22Rv1 (cell line): Measurements from ENCODE around the gene TRMT1.

Experiments used
- H3K27ac ChIP-seq: fragments of 450-650 bp; 2 replicates; pipeline ENCODE4 v1.5.1; 2017
- ZFX ChIP-seq: fragments of 450-650 bp; IDR thresholded peaks from 2 replicates; pipeline ENCODE4 v1.6.1; 2017; ENCODE audit warnings: antibody characterized with exemption, borderline replicate concordance
- TF ChIP-seq, protein P1 (sequence below): fragments of 450-650 bp; IDR thresholded peaks from 2 replicates; pipeline ENCODE4 v1.5.1; 2017; ENCODE audit warnings: mild to moderate bottlenecking

Gene TRMT1

DNA sequence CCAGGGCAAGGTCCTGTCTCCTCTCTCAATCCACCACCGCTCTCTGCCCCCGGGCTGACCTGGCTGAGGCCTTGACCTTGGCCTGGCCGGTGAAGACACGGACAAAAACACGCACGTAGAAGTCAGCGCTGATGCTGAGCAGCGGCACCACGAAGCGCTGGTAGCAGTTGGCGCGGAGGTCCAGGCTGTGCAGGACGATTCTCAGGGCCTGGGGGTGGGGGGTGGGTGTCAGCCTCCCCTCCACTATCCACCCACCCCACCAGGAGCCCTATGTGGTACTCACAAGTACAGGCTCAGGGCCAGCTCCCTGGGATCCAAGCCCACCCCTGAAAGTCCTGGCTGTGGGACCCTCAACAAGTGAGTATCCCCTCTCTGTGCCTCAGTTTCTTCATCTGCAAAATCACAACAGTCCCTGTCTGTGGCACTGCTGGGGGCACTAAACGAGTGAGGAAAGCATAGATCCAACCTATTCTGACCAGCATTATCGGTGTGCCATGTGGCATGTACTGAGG lies 6.4 kb downstream of the TRMT1 start:
- TF ChIP-seq, protein P1, sequence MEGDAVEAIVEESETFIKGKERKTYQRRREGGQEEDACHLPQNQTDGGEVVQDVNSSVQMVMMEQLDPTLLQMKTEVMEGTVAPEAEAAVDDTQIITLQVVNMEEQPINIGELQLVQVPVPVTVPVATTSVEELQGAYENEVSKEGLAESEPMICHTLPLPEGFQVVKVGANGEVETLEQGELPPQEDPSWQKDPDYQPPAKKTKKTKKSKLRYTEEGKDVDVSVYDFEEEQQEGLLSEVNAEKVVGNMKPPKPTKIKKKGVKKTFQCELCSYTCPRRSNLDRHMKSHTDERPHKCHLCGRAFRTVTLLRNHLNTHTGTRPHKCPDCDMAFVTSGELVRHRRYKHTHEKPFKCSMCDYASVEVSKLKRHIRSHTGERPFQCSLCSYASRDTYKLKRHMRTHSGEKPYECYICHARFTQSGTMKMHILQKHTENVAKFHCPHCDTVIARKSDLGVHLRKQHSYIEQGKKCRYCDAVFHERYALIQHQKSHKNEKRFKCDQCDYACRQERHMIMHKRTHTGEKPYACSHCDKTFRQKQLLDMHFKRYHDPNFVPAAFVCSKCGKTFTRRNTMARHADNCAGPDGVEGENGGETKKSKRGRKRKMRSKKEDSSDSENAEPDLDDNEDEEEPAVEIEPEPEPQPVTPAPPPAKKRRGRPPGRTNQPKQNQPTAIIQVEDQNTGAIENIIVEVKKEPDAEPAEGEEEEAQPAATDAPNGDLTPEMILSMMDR: no peak
- TF ChIP-seq ZFX: no peak
- no peak overlapping the region for H3K27ac ChIP-seq

DNA sequence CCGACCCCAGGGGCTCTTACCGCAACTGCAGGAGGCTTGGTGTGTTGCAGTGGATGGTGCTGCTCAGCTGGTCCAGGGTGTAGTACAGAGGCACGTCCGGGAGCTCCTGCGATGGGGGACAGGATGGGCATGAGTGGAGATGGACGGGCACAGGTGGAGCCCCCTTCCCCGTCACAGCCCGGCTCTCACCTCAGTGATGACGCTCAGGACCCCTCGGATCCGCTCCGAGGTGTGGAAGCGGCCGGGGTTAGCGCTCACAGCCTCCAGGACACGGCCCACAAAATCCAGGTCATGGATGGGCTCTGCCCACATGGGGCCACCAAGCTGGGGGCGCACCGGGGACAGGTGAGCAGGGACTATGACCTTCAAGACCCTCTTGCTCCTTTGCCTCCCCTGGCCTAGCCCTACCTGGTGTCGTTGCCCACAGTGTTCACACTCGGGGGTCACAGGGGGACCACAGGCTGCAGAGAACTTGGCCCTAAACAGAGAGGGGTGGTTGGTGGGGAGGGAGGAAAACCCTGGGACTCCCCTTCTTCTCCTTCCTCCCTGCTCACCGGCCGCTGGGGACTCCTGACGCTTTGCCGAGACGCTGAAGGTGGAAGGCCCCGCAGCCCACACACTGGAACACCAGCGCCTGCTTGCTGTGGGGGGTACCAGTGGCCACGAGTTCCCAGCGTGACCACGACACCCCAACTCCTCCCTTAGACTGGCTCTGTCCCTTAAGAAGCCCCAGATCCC lies 7.0 kb downstream of the TRMT1 start:
- TF ChIP-seq, protein P1: no peak
- no peak for TF ChIP-seq ZFX

DNA sequence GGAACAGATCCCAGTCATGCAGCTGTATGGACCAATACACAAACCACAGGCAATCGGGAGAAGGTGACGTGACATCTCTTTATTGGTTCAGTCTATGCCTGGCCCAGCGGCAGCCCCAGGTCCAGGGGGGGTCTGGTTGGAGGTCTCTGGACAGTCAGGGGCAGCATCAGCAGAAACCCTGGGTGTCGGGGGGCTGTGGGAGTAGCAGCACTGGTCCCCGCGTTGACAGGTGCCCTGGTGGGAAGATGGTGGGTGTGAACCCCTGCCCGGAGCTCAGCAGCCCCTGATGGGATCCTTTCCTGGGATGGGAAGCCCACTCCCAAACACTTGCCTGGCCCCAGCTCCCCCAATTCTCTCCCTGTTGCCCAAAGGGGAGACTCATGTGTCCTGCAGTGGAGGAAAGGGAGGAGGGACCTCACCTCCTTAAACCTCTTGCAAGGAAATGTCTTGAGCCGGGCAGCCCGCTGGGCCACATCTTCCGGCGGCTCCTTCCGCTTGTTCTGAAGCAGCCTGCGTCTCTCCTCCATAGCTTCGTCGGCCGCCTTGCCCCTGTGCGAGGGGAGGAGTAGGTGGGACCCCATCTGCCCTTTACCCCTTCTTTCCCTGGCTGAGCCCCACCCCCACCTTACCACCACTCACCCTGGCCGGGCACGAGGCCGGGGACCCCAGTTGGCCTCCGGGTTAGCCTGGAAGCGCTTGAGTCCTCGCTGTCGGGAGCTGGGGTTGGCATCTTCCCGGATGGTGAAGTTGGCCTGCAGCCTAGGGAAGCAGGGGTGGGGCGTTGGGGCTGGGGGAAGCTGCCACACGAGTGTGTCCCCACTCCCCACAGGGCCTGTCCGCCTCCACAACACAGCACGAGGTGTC lies 11.5 kb downstream of the TRMT1 start:
- no peak overlapping the region; the same call in 1 of the 2 replicates for H3K27ac ChIP-seq
- TF ChIP-seq, protein P1: peak; percentile 39
- TF ChIP-seq ZFX: no peak

More for the DNA sequence above, 7.0 kb downstream of the TRMT1 start:
- no peak overlapping the region for H3K27ac ChIP-seq

DNA sequence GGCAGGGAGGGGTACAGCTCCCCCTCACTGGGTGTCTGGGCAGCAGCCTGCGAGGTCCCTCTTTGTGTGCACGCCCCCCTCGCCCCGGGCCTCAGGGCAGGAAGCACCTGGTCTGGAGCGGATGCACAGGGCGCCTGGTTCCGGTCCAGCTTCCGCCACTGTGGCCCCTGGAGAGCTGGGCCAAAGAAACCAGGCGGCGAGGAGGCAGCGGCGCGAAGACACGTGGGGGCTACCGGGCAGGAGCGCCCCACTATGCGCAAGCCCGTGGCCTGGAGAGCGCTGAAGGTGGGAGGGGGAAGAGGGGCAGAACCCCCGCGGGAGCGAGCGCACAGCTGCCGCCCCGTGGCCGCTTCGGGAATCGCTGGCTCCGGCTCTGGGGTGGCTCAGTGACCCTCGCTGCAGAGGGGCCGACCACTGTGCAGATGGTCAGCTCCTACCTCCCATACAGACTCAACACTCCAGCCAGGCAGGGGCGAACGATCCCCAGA lies 12.1 kb downstream of the TRMT1 start:
- TF ChIP-seq ZFX: no peak
- TF ChIP-seq, protein P1: peak; percentile 77
- H3K27ac ChIP-seq: no peak overlapping the region; the same call in 1 of the 2 replicates

- peak overlapping the region; percentile 33; the same call in 1 of the 2 replicates for H3K27ac ChIP-seq
- TF ChIP-seq ZFX: no peak
- TF ChIP-seq, protein P1: no peak
Observed at GRCh38 chr19:13103581-13104359, 12.8 kb downstream of the TRMT1 start.

DNA sequence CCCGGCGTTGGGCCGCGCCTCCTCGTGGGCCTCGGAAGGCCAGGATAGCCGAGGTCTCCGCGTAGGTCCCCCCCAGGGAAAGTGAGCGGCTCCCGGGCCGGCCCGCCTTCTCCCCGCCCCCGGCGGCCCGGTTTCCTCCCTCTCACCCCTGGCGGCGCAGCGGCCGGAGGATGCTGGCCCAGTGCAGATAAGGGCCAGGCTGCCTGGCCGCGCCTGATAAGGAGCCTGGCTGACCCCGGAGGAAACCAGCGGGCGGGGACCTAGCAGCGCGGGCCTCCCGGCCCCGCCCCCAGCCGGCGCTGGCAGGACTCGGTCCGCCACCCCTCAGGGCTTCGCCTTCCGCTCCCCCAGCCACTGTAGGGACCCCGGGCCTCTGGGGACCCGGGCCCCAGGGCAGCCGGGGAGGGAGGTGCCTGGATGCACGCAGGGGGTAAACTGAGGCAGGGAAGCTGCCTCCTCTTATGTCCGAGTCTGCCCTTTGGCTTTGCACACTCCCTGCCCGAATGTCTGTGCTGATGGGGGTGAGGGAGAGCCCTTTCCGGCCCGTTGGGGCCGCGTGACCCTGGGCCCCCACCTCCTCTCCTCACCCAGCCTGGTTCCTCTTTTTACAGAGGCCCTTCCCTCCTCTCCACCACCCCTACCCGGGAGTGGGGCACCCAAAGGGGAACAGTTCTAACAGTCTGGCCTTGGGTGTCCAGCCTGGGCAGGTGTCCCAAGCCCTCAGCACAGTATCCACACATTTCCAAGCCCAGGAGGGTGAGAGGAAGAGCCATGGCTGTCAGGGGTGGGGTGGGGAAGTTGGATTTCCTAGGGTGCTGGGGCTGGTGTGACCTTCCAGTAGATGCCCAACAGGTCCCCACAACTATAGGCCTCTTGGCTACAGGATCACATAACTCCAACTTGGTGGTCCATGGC lies 13.6 kb downstream of the TRMT1 start, which contains the start of gene LYL1:
TSS of gene LYL1 (minus strand) at position 193 of the 915 bp plus-strand sequence. CDS start 1,687 bp downstream, outside the sequence.
- TF ChIP-seq, protein P1: no peak
- no peak for TF ChIP-seq ZFX
- H3K27ac ChIP-seq: peak within 1 kb of the TSS; percentile 33
